ENCODE data around the gene ITFG1. TPM values are rescaled to one million over a fixed set of nuclear protein-coding genes. Genes with fewer than 3 reads are reported as not detected.

The ITFG1 gene
- total RNA-seq, 5 donors from 2014 or later (not counting 1 experiment from before 2014, with no cell fraction given) = 17.6 to 33.9 (median 22.6) TPM

GRCh38 chr16:47309581-47310312, 151.1 kb downstream of the ITFG1 start:
- no CpG with 5 or more reads among the region's 4 CpGs for WGBS (ENCODE audit: insufficient coverage)

GRCh38 chr16:47308601-47309000, 152.3 kb downstream of the ITFG1 start:
- Histone ChIP-seq H3K4me1 (ENCODE audit: control insufficient read depth in 1 of 2, extremely low read depth in 1 of 2, insufficient read depth in 2 of 2, low read length in 2 of 2) (no peaks in the 10 kb centered on the region), H3K4me3 (ENCODE audit: control insufficient read depth in 1 of 2, extremely low read depth in 1 of 2, low read length in 1 of 2) (no peak overlapping the region), H3K36me3 (ENCODE audit: control insufficient read depth in 2 of 2, extremely low read depth in 1 of 2, insufficient read depth in 1 of 2, low read length in 1 of 2) (peaks cover 0 to 11% of the 10 kb centered on the region in 2 donors), H3K27ac (ENCODE audit: low read length) (no peak overlapping the region), H3K9me3 (no peaks in the 10 kb centered on the region), H3K27me3 (replicated peaks in 1 of 2; ENCODE audit: control insufficient read depth in 2 of 2, extremely low read depth in 1 of 2, insufficient read depth in 2 of 2, low read length in 1 of 2) (no peaks in the 10 kb centered on the region)
- Mint-ChIP-seq H3K27ac (no peak overlapping the region), H3K9me3 (peaks cover 0 to 6% (median 0%) of the 10 kb centered on the region in 3 donors), H3K4me3 (no peak overlapping the region), H3K27me3 (no peaks in the 10 kb centered on the region), H3K36me3 (peaks cover 54% of the 10 kb centered on the region), H3K4me1 (no peaks in the 10 kb centered on the region)
- ChIA-PET POLR2A (no interaction called here), CTCF (no interaction called here)
- no peak for ATAC-seq (replicated peaks in 1 of 4)
- no peak for DNase-seq
- no CpG with 5 or more reads among the region's 3 CpGs for WGBS (ENCODE audit: insufficient coverage)

More at GRCh38 chr16:47309581-47310312, 151.1 kb downstream of the ITFG1 start:
- Mint-ChIP-seq H3K27ac (no peak overlapping the region), H3K4me3 (no peak overlapping the region), H3K4me1 (no peaks in the 10 kb centered on the region), H3K27me3 (no peaks in the 10 kb centered on the region), H3K36me3 (peaks cover 52% of the 10 kb centered on the region), H3K9me3 (peaks cover 0 to 6% (median 0%) of the 10 kb centered on the region in 3 donors)
- peaks cover 0 to 11% of the 10 kb centered on the region in 2 donors for H3K36me3 ChIP-seq (ENCODE audit: control insufficient read depth in 2 of 2, extremely low read depth in 1 of 2, insufficient read depth in 1 of 2, low read length in 1 of 2)
- ChIA-PET POLR2A (no interaction called here), CTCF (no interaction called here)
- ATAC-seq (replicated peaks in 1 of 4) = no peak
- H3K9me3 ChIP-seq = no peaks in the 10 kb centered on the region
- H3K27me3 ChIP-seq (replicated peaks in 1 of 2; ENCODE audit: control insufficient read depth in 2 of 2, extremely low read depth in 1 of 2, insufficient read depth in 2 of 2, low read length in 1 of 2) = no peaks in the 10 kb centered on the region
- H3K27ac ChIP-seq (ENCODE audit: low read length) = no peak overlapping the region
- H3K4me1 ChIP-seq (ENCODE audit: control insufficient read depth in 1 of 2, extremely low read depth in 1 of 2, insufficient read depth in 2 of 2, low read length in 2 of 2) = no peaks in the 10 kb centered on the region
- H3K4me3 ChIP-seq (ENCODE audit: control insufficient read depth in 1 of 2, extremely low read depth in 1 of 2, low read length in 1 of 2) = no peak overlapping the region
- no peak for DNase-seq

GRCh38 chr16:47304563-47304962, 156.3 kb downstream of the ITFG1 start:
- H3K4me1 Mint-ChIP-seq = no peaks in the 10 kb centered on the region
- H3K27ac Mint-ChIP-seq = no peak overlapping the region
- Histone ChIP-seq H3K27ac (ENCODE audit: low read length) (no peak overlapping the region), H3K4me3 (ENCODE audit: control insufficient read depth in 1 of 2, extremely low read depth in 1 of 2, low read length in 1 of 2) (no peak overlapping the region), H3K9me3 (no peaks in the 10 kb centered on the region), H3K36me3 (ENCODE audit: control insufficient read depth in 2 of 2, extremely low read depth in 1 of 2, insufficient read depth in 1 of 2, low read length in 1 of 2) (peaks cover 4 to 12% of the 10 kb centered on the region in 2 donors), H3K4me1 (ENCODE audit: control insufficient read depth in 1 of 2, extremely low read depth in 1 of 2, insufficient read depth in 2 of 2, low read length in 2 of 2) (no peaks in the 10 kb centered on the region), H3K27me3 (replicated peaks in 1 of 2; ENCODE audit: control insufficient read depth in 2 of 2, extremely low read depth in 1 of 2, insufficient read depth in 2 of 2, low read length in 1 of 2) (no peaks in the 10 kb centered on the region)
- DNase-seq (no peak), ATAC-seq (replicated peaks in 1 of 4) (no peak)
- no peaks in the 10 kb centered on the region for H3K27me3 Mint-ChIP-seq
- no CpG with 5 or more reads among the region's 1 CpG for WGBS (ENCODE audit: insufficient coverage)
- peaks cover 0 to 6% (median 0%) of the 10 kb centered on the region in 3 donors for H3K9me3 Mint-ChIP-seq
- ChIA-PET POLR2A (no interaction called here), CTCF (no interaction called here)
- peaks cover 63% of the 10 kb centered on the region for H3K36me3 Mint-ChIP-seq
- no peak overlapping the region for H3K4me3 Mint-ChIP-seq

GRCh38 chr16:47299587-47299986, 161.3 kb downstream of the ITFG1 start:
- Histone ChIP-seq H3K36me3 (ENCODE audit: control insufficient read depth in 2 of 2, extremely low read depth in 1 of 2, insufficient read depth in 1 of 2, low read length in 1 of 2) (peaks cover 4 to 16% of the 10 kb centered on the region in 2 donors), H3K4me3 (ENCODE audit: control insufficient read depth in 1 of 2, extremely low read depth in 1 of 2, low read length in 1 of 2) (no peak overlapping the region), H3K27me3 (replicated peaks in 1 of 2; ENCODE audit: control insufficient read depth in 2 of 2, extremely low read depth in 1 of 2, insufficient read depth in 2 of 2, low read length in 1 of 2) (no peaks in the 10 kb centered on the region), H3K9me3 (peaks cover 4% of the 10 kb centered on the region), H3K4me1 (ENCODE audit: control insufficient read depth in 1 of 2, extremely low read depth in 1 of 2, insufficient read depth in 2 of 2, low read length in 2 of 2) (no peaks in the 10 kb centered on the region), H3K27ac (ENCODE audit: low read length) (no peak overlapping the region)
- CTCF ChIA-PET = no interaction called here
- Mint-ChIP-seq H3K4me1 (no peaks in the 10 kb centered on the region), H3K4me3 (no peak overlapping the region), H3K27me3 (no peaks in the 10 kb centered on the region), H3K9me3 (peaks cover 9 to 27% (median 19%) of the 10 kb centered on the region in 3 donors), H3K36me3 (peaks cover 74% of the 10 kb centered on the region), H3K27ac (no peak overlapping the region)
- WGBS (ENCODE audit: insufficient coverage) = 96% methylated on average over 4 of the region's 6 CpGs
- ATAC-seq (replicated peaks in 1 of 4) (no peak), DNase-seq (no peak)
- POLR2A ChIA-PET = no interaction called here

GRCh38 chr16:47284999-47285398, 175.9 kb downstream of the ITFG1 start:
- no peaks in the 10 kb centered on the region for H3K27me3 ChIP-seq (replicated peaks in 1 of 2; ENCODE audit: control insufficient read depth in 2 of 2, extremely low read depth in 1 of 2, insufficient read depth in 2 of 2, low read length in 1 of 2)
- Mint-ChIP-seq H3K27me3 (no peaks in the 10 kb centered on the region), H3K27ac (peak overlapping the region in 1 of 2 donors; percentile 52), H3K36me3 (peaks cover 57% of the 10 kb centered on the region), H3K4me3 (no peak overlapping the region), H3K4me1 (no peaks in the 10 kb centered on the region), H3K9me3 (peaks cover 0 to 32% (median 27%) of the 10 kb centered on the region in 3 donors)
- no peak overlapping the region for H3K27ac ChIP-seq (ENCODE audit: low read length)
- H3K4me1 ChIP-seq (ENCODE audit: control insufficient read depth in 1 of 2, extremely low read depth in 1 of 2, insufficient read depth in 2 of 2, low read length in 2 of 2) = no peaks in the 10 kb centered on the region
- CTCF ChIA-PET = no interaction called here
- H3K9me3 ChIP-seq = peaks cover 5% of the 10 kb centered on the region
- no peak for ATAC-seq (replicated peaks in 1 of 4)
- no CpG with 5 or more reads among the region's 5 CpGs for WGBS (ENCODE audit: insufficient coverage)
- no peak overlapping the region for H3K4me3 ChIP-seq (ENCODE audit: control insufficient read depth in 1 of 2, extremely low read depth in 1 of 2, low read length in 1 of 2)
- POLR2A ChIA-PET = no interaction called here
- peaks cover 0 to 5% of the 10 kb centered on the region in 2 donors for H3K36me3 ChIP-seq (ENCODE audit: control insufficient read depth in 2 of 2, extremely low read depth in 1 of 2, insufficient read depth in 1 of 2, low read length in 1 of 2)
- DNase-seq = no peak

- Mint-ChIP-seq H3K27ac (no peak overlapping the region), H3K4me1 (no peaks in the 10 kb centered on the region), H3K4me3 (no peak overlapping the region), H3K36me3 (peaks cover 20% of the 10 kb centered on the region), H3K27me3 (no peaks in the 10 kb centered on the region), H3K9me3 (peaks cover 0 to 8% (median 6%) of the 10 kb centered on the region in 3 donors)
- no peak for DNase-seq
- ChIA-PET POLR2A (interaction anchor here in 1 of 2 donors (0.6 to 0.7 kb wide), 2 partner anchors 77 to 324 kb away, joined by 3 read pairs; no protein-coding TSS in a partner anchor), CTCF (no interaction called here)
- ATAC-seq (replicated peaks in 1 of 4) = no peak
- H3K27me3 ChIP-seq (replicated peaks in 1 of 2; ENCODE audit: control insufficient read depth in 2 of 2, extremely low read depth in 1 of 2, insufficient read depth in 2 of 2, low read length in 1 of 2) = no peaks in the 10 kb centered on the region
- H3K9me3 ChIP-seq = no peaks in the 10 kb centered on the region
- 100% methylated on average over 4 of the region's 5 CpGs for WGBS (ENCODE audit: insufficient coverage)
- no peak overlapping the region for H3K27ac ChIP-seq (ENCODE audit: low read length)
- no peaks in the 10 kb centered on the region for H3K4me1 ChIP-seq (ENCODE audit: control insufficient read depth in 1 of 2, extremely low read depth in 1 of 2, insufficient read depth in 2 of 2, low read length in 2 of 2)
- no peak overlapping the region for H3K4me3 ChIP-seq (ENCODE audit: control insufficient read depth in 1 of 2, extremely low read depth in 1 of 2, low read length in 1 of 2)
- no peaks in the 10 kb centered on the region for H3K36me3 ChIP-seq (ENCODE audit: control insufficient read depth in 2 of 2, extremely low read depth in 1 of 2, insufficient read depth in 1 of 2, low read length in 1 of 2)
These were observed 182.4 kb downstream of the ITFG1 start for GRCh38 chr16:47278306-47278970.

All from T-cell (primary cell).